Gastrocnemius medialis (tissue), 4 donors: ENCODE measurements around the gene LRRC43. TPM values are rescaled to one million over a fixed set of nuclear protein-coding genes. Genes with fewer than 3 reads are reported as not detected.
"Not testable (repeated sequence)": the region's sequence is repeated elsewhere in the genome, so short reads cannot be mapped to it uniquely, and the experiment has no call there.

Source experiments
- ATAC-seq, 2 donors: fragments of 150-250 bp; one replicate each; pipeline ENCODE4 v1.9.1; 2016
- DNase-seq, 2 donors: peaks; one replicate each; pipeline ENCODE4 v3.0.0-alpha.2; 2019
- H3K27ac ChIP-seq, 4 donors: fragments of 200-600 bp; sonication (generic); 1 replicate in 1 of 4; 2 replicates in 3 of 4; pipeline ENCODE4 v1.5.1; 2016 to 2018; ENCODE audit warnings: mild to moderate bottlenecking in 2 of 4, moderate library complexity in 1 of 4
- H3K27me3 ChIP-seq, 3 donors: fragments of 200-600 bp; sonication (generic) in 2 of 3; 1 replicate in 1 of 3; 2 replicates in 2 of 3; pipeline versions ENCODE4 v1.5.1 to v1.6.0; 2016 to 2019; ENCODE audit warnings: mild to moderate bottlenecking in 1 of 3, moderate library complexity in 1 of 3
- H3K36me3 ChIP-seq, 2 donors: fragments of 200-600 bp; sonication (generic) in 1 of 2; one replicate each; pipeline ENCODE4 v1.5.1; 2017 to 2018
- H3K4me1 ChIP-seq, 2 donors: fragments of 200-600 bp; sonication (generic) in 1 of 2; one replicate each; pipeline ENCODE4 v1.5.1; 2016 to 2017; ENCODE audit warnings: mild to moderate bottlenecking in 2 of 2
- H3K4me3 ChIP-seq, 4 donors: fragments of 200-600 bp; sonication (generic) in 3 of 4; 1 replicate in 1 of 4; 2 replicates in 3 of 4; pipeline ENCODE4 v1.5.1; 2016 to 2019; ENCODE audit warnings: mild to moderate bottlenecking in 2 of 4
- H3K9me3 ChIP-seq, 3 donors: fragments of 200-600 bp; sonication (generic) in 2 of 3; 1 replicate in 1 of 3; 2 replicates in 2 of 3; pipeline ENCODE4 v1.5.1; 2016 to 2019
- POLR2A ChIP-seq, 2 donors: fragments of 450-650 bp; IDR thresholded peaks; one replicate each; pipeline ENCODE4 v1.6.1; 2017; ENCODE audit warnings: antibody characterized with exemption in 2 of 2, mild to moderate bottlenecking in 2 of 2, moderate library complexity in 2 of 2
- in situ Hi-C, 4 donors: fragments of 200-750 bp; cut with MboI; loops; one replicate each; pipeline versions ENCODE4 v1.15.0 to v1.8.0; 2017; ENCODE audit warnings: low sequenced_read_pairs in 4 of 4
- intact Hi-C: fragments of 100-400 bp; cut with DNase I; formaldehyde crosslinking; loops from one replicate; pipeline ENCODE4 v1.15.1; 2023; ENCODE audit warnings: low total_unique reads
- total RNA-seq, 4 donors: library from RNA; depleted of rRNA; stranded (reverse); fragments of >200 nt; gene quantifications; one replicate each; pipeline versions ENCODE4 v1.1.0 to v1.2.3, GENCODE V29; 2016
- TF ChIP-seq, protein P1 (sequence below), 5 experiments: fragments of 450-650 bp in 3 of 5; fragments of 200-600 bp in 2 of 5; sonication (generic) in 2 of 5; IDR thresholded peaks in 4 of 5; conservative IDR thresholded peaks in 1 of 5; 1 replicate in 4 of 5; 2 replicates in 1 of 5; pipeline ENCODE4 v1.5.1; 2016 to 2019; ENCODE audit warnings: antibody characterized with exemption in 5 of 5, mild to moderate bottlenecking in 3 of 5, moderate library complexity in 3 of 5

Gene LRRC43
- total RNA-seq, 4 donors from 2014 or later: not detected

DNA sequence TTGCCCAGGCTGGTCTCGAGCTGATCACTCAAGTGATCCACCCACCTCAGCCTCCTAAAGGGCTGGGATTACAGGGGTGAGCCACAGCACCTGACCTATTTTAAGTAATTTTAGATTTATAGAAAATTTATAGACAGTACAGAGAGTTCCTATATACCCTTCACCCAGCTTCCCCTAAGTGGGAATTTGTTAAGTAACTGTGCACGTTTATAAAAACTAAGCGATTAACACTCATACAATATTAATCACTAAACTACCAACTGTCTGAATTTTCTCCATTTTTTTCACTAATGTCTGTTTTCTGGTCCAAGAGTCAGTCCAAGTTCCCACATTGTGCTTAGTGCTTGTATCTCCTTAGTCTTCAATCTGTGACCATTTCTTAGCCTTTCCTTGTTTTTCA, 14.4 kb upstream of the LRRC43 start:
- DNase-seq (no peak), ATAC-seq (no peak)
- no peaks in the 10 kb centered on the region for H3K36me3 ChIP-seq
- TF ChIP-seq, protein P1, sequence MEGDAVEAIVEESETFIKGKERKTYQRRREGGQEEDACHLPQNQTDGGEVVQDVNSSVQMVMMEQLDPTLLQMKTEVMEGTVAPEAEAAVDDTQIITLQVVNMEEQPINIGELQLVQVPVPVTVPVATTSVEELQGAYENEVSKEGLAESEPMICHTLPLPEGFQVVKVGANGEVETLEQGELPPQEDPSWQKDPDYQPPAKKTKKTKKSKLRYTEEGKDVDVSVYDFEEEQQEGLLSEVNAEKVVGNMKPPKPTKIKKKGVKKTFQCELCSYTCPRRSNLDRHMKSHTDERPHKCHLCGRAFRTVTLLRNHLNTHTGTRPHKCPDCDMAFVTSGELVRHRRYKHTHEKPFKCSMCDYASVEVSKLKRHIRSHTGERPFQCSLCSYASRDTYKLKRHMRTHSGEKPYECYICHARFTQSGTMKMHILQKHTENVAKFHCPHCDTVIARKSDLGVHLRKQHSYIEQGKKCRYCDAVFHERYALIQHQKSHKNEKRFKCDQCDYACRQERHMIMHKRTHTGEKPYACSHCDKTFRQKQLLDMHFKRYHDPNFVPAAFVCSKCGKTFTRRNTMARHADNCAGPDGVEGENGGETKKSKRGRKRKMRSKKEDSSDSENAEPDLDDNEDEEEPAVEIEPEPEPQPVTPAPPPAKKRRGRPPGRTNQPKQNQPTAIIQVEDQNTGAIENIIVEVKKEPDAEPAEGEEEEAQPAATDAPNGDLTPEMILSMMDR (IDR thresholded peaks at IDR 0.05 in 4 of 5, conservative IDR thresholded peaks at IDR 0.05 in 1 of 5): no peak
- TF ChIP-seq POLR2A (IDR thresholded peaks at IDR 0.05): no peak
- no peaks in the 10 kb centered on the region for H3K4me1 ChIP-seq
- intact Hi-C loops (no loop called here), in situ Hi-C loops (no loop called here)
- H3K27ac ChIP-seq: no peak overlapping the region
- no peaks in the 10 kb centered on the region for H3K9me3 ChIP-seq
- H3K27me3 ChIP-seq: peaks cover 0 to 3% (median 0%) of the 10 kb centered on the region in 3 donors
- no peak overlapping the region for H3K4me3 ChIP-seq

DNA sequence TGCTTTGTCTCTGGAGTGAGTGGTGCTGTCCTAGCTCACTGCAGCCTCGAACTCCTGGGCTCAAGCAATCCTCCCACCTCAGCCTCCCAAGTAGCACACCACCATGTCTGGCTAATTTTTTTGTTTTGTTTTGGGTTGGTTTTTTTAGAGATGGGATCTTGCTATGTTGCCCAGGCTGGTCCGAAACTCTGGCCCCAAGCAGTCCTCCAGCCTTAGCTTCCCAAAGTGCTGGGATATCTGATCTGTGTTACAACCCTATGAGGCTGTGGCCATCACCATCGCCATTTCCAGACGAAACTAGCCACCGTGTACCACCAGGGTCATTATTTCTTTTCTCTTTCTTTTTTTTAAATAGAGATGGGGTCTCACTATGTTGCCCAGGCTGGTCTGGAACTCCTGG, 11.5 kb upstream of the LRRC43 start:
- TF ChIP-seq, protein P1 (IDR thresholded peaks at IDR 0.05 in 4 of 5, conservative IDR thresholded peaks at IDR 0.05 in 1 of 5): no peak
- TF ChIP-seq POLR2A (IDR thresholded peaks at IDR 0.05): no peak

DNA sequence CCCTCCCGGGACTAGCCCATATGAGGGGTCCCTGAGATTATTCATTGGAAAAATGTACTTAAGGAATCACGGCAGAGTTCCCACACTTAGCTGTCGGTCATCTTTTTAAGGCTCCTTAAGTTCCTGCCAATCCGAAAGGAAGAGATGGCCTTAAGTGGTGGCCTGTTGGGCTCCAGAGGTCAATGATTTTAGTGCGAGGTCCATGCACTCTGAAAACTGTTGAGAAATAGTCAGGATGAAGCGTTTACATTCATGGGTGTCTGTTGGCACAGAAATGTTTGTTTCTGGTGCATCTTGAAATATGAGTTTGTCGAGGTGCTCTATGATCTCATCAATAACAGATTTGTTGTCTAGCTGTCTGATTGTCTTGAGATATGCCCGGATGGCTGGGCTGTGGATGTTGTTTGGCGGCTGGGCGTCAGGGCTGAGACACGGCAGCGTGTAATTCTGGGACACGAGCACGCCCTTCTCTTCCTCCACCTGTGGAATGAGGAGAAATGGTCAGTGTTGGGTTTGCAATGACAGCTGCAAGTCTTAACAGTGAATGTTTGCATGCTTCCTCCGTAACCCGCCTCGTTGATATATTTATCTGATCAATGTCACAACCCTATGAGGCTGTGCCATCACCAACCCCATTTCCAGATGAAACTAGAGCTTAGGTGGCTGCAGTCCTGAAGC, 10.5 kb upstream of the LRRC43 start:
- intact Hi-C loops (no loop called here), in situ Hi-C loops (no loop called here)
- no peak for ATAC-seq
- no peaks in the 10 kb centered on the region for H3K36me3 ChIP-seq
- no peak overlapping the region for H3K27ac ChIP-seq
- peaks cover 0 to 3% (median 0%) of the 10 kb centered on the region in 3 donors for H3K27me3 ChIP-seq
- H3K4me1 ChIP-seq: no peaks in the 10 kb centered on the region
- H3K4me3 ChIP-seq: no peak overlapping the region
- TF ChIP-seq, protein P1 (IDR thresholded peaks at IDR 0.05 in 4 of 5, conservative IDR thresholded peaks at IDR 0.05 in 1 of 5): no peak
- TF ChIP-seq POLR2A (IDR thresholded peaks at IDR 0.05): no peak
- H3K9me3 ChIP-seq: no peaks in the 10 kb centered on the region
- no peak for DNase-seq

More for the DNA sequence above, 11.5 kb upstream of the LRRC43 start:
- in situ Hi-C loops (no loop called here), intact Hi-C loops (no loop called here)
- no peaks in the 10 kb centered on the region for H3K4me1 ChIP-seq
- no peak for DNase-seq
- no peak overlapping the region for H3K4me3 ChIP-seq
- H3K27ac ChIP-seq: no peak overlapping the region
- no peak for ATAC-seq
- peaks cover 0 to 3% (median 0%) of the 10 kb centered on the region in 3 donors for H3K27me3 ChIP-seq
- H3K9me3 ChIP-seq: no peaks in the 10 kb centered on the region
- H3K36me3 ChIP-seq: no peaks in the 10 kb centered on the region

- intact Hi-C loops: no loop called here
- no peak within 1 kb of the TSS for H3K4me3 ChIP-seq
- peaks cover 0 to 3% (median 0%) of the 10 kb centered on the region in 3 donors for H3K27me3 ChIP-seq
- H3K27ac ChIP-seq: no peak within 1 kb of the TSS
- no peaks in the 10 kb centered on the region for H3K9me3 ChIP-seq
- no peak for DNase-seq
- H3K36me3 ChIP-seq: no peaks in the 10 kb centered on the region
- in situ Hi-C loops: no loop called here
- TF ChIP-seq, protein P1 (IDR thresholded peaks at IDR 0.05 in 4 of 5, conservative IDR thresholded peaks at IDR 0.05 in 1 of 5): no peak
- no peak for TF ChIP-seq POLR2A (IDR thresholded peaks at IDR 0.05)
- no peak for ATAC-seq
- no peaks in the 10 kb centered on the region for H3K4me1 ChIP-seq
Observed at GRCh38 chr12:122174155-122174845, 8.6 kb upstream of the LRRC43 start, which contains the start of gene IL31. IL31 (minus strand) TSS chr12:122174221; CDS start chr12:122174172, 49 bp downstream.

GRCh38 chr12:122176473-122176872, 6.5 kb upstream of the LRRC43 start:
- in situ Hi-C loops, intact Hi-C loops, ATAC-seq: not testable (repeated sequence)

More at GRCh38 chr12:122176473-122176872, 6.5 kb upstream of the LRRC43 start:
- H3K4me1 ChIP-seq, DNase-seq, H3K4me3 ChIP-seq, H3K9me3 ChIP-seq, H3K27me3 ChIP-seq, H3K36me3 ChIP-seq, H3K27ac ChIP-seq: not testable (repeated sequence)
